Body of pancreas (tissue), 4 donors: ENCODE data around the gene YEATS4. TPM values are rescaled to one million over a fixed set of nuclear protein-coding genes. Genes with fewer than 3 reads are reported as not detected.
A peak's percentile ranks its signal among the peaks of the same experiment; 100 is the strongest.
"Not testable (repeated sequence)": the region's sequence is repeated elsewhere in the genome, so short reads cannot be mapped to it uniquely, and the experiment has no call there.

Experiments used
- ATAC-seq: fragments of 150-250 bp; one replicate; pipeline ENCODE4 v1.9.1; 2016
- DNase-seq, 4 donors: peaks; one replicate each; pipeline ENCODE4 v3.0.0-alpha.2; 2019
- H3K27ac ChIP-seq, 4 donors: fragments of 200-600 bp; sonication (generic); 1 replicate in 3 of 4; 2 replicates in 1 of 4; pipeline versions ENCODE4 v1.5.1 to v1.6.1; 2016 to 2019; ENCODE audit warnings: mild to moderate bottlenecking in 1 of 4, mixed read lengths in 1 of 4, moderate library complexity in 1 of 4
- H3K27me3 ChIP-seq, 2 donors: fragments of 200-600 bp; sonication (generic); one replicate each; pipeline ENCODE4 v1.6.0; 2016; ENCODE audit warnings: mild to moderate bottlenecking in 1 of 2
- H3K36me3 ChIP-seq, 2 donors: fragments of 200-600 bp; sonication (generic); replicated peaks in 1 of 2; 2 replicates each; pipeline ENCODE4 v1.5.1; 2016; ENCODE audit warnings: low read depth in 2 of 2; ENCODE audit not compliant: insufficient read depth in 1 of 2
- H3K4me1 ChIP-seq: fragments of 200-600 bp; sonication (generic); one replicate; pipeline ENCODE4 v1.6.0; 2016
- H3K4me3 ChIP-seq, 2 donors: fragments of 200-600 bp; sonication (generic); 1 replicate in 1 of 2; 2 replicates in 1 of 2; pipeline ENCODE4 v1.5.1; 2016 to 2019
- H3K9me3 ChIP-seq, 3 donors: fragments of 200-600 bp; sonication (generic); 1 replicate in 2 of 3; 2 replicates in 1 of 3; pipeline ENCODE4 v1.5.1; 2016
- POLR2A ChIP-seq, 3 donors: fragments of 450-650 bp; IDR thresholded peaks; one replicate each; pipeline ENCODE4 v1.6.1; 2016; ENCODE audit warnings: antibody characterized with exemption in 3 of 3, mild to moderate bottlenecking in 2 of 3
- WGBS, 2 donors: methylation state at CpG; one replicate each; pipeline ENCODE4 v1.1.5; 2017; 5-methylcytosine and 5-hydroxymethylcytosine counted together
- intact Hi-C: fragments of 100-400 bp; cut with DNase I; formaldehyde crosslinking; loops from one replicate; pipeline ENCODE4 v1.15.1; 2023
- total RNA-seq, 2 donors: library from RNA; depleted of rRNA; stranded (reverse); fragments of >200 nt; gene quantifications; one replicate each; pipeline ENCODE4 v1.1.0, GENCODE V29; 2016
- TF ChIP-seq, protein P1 (sequence below), 7 experiments: fragments of 450-650 bp in 4 of 7; fragments of 200-600 bp in 3 of 7; sonication (generic) in 3 of 7; IDR thresholded peaks; one replicate each; pipeline ENCODE4 v1.5.1; 2016 to 2019; ENCODE audit warnings: antibody characterized with exemption in 7 of 7

The YEATS4 gene
- 10 to 100 TPM; 14.3 to 15.8 TPM for total RNA-seq

DNA sequence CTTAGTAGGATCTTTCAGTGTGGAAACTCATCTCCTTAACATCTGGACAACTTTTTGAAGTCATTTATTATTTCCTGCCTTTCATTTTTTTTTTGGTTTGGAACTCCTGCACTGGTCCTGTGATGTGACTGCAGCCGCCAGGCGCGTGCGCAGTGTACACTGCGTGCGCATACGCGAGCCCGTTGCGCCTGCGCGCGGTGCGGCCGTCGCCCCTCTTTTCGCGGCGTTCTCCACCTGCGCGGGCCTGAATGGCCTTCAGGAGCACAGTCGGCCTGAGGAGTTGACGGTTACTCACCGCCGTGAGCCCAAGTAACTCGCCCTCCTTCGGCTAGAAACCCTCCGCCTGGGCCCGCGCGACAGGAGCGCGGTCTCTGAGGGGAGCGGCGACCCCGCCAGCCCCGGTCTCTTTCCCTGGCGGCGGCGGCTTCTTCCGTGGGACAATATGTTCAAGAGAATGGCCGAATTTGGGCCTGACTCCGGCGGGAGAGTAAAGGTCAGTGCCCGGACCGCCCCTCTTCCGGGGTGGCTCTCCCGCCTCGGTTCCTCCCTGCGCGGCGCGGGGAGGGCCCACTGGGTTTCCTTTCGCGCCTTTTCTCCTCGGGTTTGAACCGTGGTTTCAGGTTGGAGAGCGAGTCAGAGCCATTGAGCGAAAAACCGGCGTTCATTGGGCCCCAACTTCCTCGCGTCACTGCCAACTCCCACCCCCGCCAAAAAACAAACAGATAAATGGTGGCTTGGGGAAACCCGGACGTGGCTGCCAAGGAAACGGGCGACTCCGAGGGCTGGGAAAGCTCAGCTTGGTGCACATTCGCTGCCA lies at the start of gene YEATS4:
YEATS4 (plus strand) TSS at position 213 of the 817 bp plus-strand sequence; CDS start at position 443, 230 bp downstream.
- peak within 1 kb of the TSS; percentile 71 to 85 for H3K4me3 ChIP-seq
- peaks cover 0 to 3% of the 10 kb centered on the region in 2 donors for H3K36me3 ChIP-seq
- DNase-seq: peak; percentile 95 to 97 (median 96)
- no peaks in the 10 kb centered on the region for H3K9me3 ChIP-seq
- peak within 1 kb of the TSS; percentile 99 for H3K27ac ChIP-seq
- TF ChIP-seq, protein P1, sequence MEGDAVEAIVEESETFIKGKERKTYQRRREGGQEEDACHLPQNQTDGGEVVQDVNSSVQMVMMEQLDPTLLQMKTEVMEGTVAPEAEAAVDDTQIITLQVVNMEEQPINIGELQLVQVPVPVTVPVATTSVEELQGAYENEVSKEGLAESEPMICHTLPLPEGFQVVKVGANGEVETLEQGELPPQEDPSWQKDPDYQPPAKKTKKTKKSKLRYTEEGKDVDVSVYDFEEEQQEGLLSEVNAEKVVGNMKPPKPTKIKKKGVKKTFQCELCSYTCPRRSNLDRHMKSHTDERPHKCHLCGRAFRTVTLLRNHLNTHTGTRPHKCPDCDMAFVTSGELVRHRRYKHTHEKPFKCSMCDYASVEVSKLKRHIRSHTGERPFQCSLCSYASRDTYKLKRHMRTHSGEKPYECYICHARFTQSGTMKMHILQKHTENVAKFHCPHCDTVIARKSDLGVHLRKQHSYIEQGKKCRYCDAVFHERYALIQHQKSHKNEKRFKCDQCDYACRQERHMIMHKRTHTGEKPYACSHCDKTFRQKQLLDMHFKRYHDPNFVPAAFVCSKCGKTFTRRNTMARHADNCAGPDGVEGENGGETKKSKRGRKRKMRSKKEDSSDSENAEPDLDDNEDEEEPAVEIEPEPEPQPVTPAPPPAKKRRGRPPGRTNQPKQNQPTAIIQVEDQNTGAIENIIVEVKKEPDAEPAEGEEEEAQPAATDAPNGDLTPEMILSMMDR (IDR thresholded peaks at IDR 0.05): peak in 3 of 7 experiments; percentile 4 to 26 (median 25)
- peak; percentile 81 to 91 (median 87) for TF ChIP-seq POLR2A (IDR thresholded peaks at IDR 0.05)
- peak; percentile 92 for ATAC-seq
- 0 to 1% methylated on average over 19 to 70 of the region's 70 CpGs for WGBS, 2 donors
- peaks cover 25% of the 10 kb centered on the region for H3K4me1 ChIP-seq
- no peaks in the 10 kb centered on the region for H3K27me3 ChIP-seq
- intact Hi-C loops: loop anchor here (10.0 kb wide), 1 partner anchor 65 kb away; no protein-coding TSS in a partner anchor

DNA sequence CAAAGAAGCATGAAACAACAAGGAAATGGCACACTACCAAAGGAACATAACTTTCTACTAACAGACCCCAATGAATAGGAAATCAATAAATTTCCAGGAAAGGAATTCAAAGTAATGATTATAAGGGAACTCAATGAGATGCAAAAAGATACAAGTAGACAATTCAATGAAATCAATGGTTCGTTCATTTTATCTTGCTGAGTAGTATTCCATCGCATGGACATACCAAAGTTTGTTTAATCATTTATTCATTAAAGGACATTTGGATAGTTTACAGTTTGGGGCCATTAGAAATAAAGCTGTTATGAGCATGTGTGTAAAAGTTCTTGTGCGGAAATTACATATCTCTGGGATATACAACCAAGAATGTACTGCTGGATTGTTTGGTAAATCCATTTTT lies 46.3 kb upstream of the YEATS4 start:
- ATAC-seq (no peak), DNase-seq (no peak)
- H3K36me3 ChIP-seq: no peaks in the 10 kb centered on the region
- no peaks in the 10 kb centered on the region for H3K27me3 ChIP-seq
- no peak overlapping the region for H3K4me3 ChIP-seq
- WGBS, 2 donors: 95 to 97% methylated on average over 3 of the region's 3 CpGs
- intact Hi-C loops: no loop called here
- no peaks in the 10 kb centered on the region for H3K4me1 ChIP-seq
- H3K9me3 ChIP-seq: no peaks in the 10 kb centered on the region
- no peak overlapping the region for H3K27ac ChIP-seq
- TF ChIP-seq, protein P1 (IDR thresholded peaks at IDR 0.05): no peak
- TF ChIP-seq POLR2A (IDR thresholded peaks at IDR 0.05): no peak

DNA sequence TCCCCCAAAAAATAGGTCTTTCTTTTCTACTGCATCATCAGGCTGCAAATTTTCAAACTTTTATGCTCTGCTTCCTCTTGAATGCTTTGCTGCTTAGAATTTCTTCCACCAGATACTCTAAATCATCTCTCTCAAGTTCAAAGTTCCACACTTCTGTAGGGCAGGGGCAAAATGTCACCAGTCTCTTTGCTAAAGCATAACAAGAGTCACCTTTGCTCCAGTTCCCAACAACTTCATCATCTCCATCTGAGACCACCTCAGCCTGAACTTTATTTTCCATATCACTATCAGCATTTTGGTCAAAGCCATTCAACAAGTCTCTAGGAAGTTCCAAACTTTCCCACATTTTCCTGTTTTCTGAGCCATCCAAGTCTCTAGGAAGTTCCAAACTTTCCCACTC lies 42.8 kb upstream of the YEATS4 start:
- intact Hi-C loops, ATAC-seq, H3K9me3 ChIP-seq, H3K4me1 ChIP-seq, H3K36me3 ChIP-seq, DNase-seq, H3K4me3 ChIP-seq, H3K27me3 ChIP-seq, H3K27ac ChIP-seq: not testable (repeated sequence)

DNA sequence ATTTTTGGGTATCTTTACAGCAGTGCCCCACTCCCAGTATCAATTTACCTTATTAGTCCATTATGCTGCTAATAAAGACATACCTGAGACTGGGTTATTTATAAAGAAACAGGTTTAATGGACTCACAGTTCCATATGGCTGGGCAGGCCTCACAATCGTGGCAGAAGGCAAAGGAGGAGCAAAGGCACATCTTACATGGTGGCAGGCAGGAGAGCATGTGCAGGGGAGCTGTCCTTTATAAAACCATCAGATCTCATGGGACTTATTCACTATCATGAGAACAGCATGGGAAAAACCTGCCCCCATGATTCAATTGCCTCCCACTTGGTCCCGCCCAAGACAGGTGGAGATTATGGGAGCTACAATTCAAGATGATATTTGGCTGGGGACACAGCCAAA lies 42.3 kb upstream of the YEATS4 start:
- H3K4me1 ChIP-seq, H3K27ac ChIP-seq, ATAC-seq, H3K36me3 ChIP-seq, DNase-seq, intact Hi-C loops, H3K4me3 ChIP-seq, H3K9me3 ChIP-seq, H3K27me3 ChIP-seq: not testable (repeated sequence)
- 78 to 84% methylated on average over 2 of the region's 2 CpGs for WGBS, 2 donors

DNA sequence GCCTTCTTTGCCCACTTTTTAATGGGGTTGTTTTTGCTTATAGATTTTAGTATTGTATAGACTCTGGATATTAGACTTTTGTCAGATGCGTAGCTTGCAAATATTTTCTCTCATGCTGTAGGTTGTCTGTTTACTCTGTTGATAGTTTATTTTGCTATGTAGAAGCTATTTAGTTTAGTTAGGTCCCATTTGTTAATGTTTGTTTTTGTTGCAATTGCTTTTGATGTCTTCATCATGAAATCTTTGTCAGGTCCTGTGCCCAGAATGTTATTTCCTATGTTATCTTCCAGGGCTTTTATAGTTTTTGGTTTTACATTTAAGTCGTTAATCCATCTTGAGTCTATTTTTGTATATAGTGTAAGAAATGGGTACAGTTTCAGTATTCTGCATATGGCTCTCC lies 41.3 kb upstream of the YEATS4 start:
- intact Hi-C loops: no loop called here
- Histone ChIP-seq H3K27me3 (no peaks in the 10 kb centered on the region), H3K4me3 (no peak overlapping the region), H3K36me3 (no peaks in the 10 kb centered on the region), H3K9me3 (no peaks in the 10 kb centered on the region), H3K27ac (no peak overlapping the region), H3K4me1 (no peaks in the 10 kb centered on the region)
- WGBS, 2 donors: 91 to 93% methylated on average over 2 of the region's 2 CpGs
- ATAC-seq (no peak), DNase-seq (no peak)
- TF ChIP-seq POLR2A (IDR thresholded peaks at IDR 0.05): no peak
- TF ChIP-seq, protein P1 (IDR thresholded peaks at IDR 0.05): no peak

DNA sequence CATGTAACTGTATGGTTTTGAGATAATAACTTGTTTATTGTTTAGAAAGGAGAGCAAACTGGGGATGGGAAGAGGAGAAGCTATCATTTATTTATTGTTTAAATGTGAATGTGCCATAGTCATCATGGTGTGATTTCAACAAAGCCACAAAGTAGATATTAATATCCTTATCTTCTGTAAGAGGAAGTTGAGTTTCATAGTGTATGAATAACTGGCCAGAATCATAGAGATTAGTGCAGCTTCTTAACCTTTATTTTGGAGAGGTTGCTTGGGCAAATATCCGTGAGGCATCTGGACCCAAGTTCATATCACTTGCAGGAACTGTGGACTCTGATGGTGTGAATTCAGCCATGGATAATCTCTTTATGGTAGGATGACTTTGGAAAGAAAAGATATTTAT lies 38.2 kb upstream of the YEATS4 start:
- no peak for ATAC-seq
- no peak for DNase-seq
- intact Hi-C loops: no loop called here
- H3K4me3 ChIP-seq: no peak overlapping the region
- WGBS, 2 donors: 77 to 94% methylated on average over 1 of the region's 1 CpG
- peaks cover 3% of the 10 kb centered on the region for H3K4me1 ChIP-seq
- H3K9me3 ChIP-seq: no peaks in the 10 kb centered on the region
- TF ChIP-seq POLR2A (IDR thresholded peaks at IDR 0.05): no peak
- TF ChIP-seq, protein P1 (IDR thresholded peaks at IDR 0.05): no peak
- no peaks in the 10 kb centered on the region for H3K27me3 ChIP-seq
- no peak overlapping the region for H3K27ac ChIP-seq
- H3K36me3 ChIP-seq: no peaks in the 10 kb centered on the region
